GM18870 (cell line): ENCODE measurements around the gene SULT2B1.

Experiments
- ATAC-seq: cut with Tn5 transposase; IDR thresholded peaks from one replicate; pipeline ENCODE4 v1.9.1; 2021; ENCODE audit warnings: moderate library complexity; ENCODE audit not compliant: unreplicated experiment

SULT2B1 gene

GRCh38 chr19:48646722-48647216, 94.8 kb downstream of the SULT2B1 start:
- no peak for ATAC-seq

GRCh38 chr19:48648134-48648533, 96.2 kb downstream of the SULT2B1 start:
- no peak for ATAC-seq
